Measurements from ENCODE around the gene SLC25A19.
"Not testable (repeated sequence)": the region's sequence is repeated elsewhere in the genome, so short reads cannot be mapped to it uniquely, and the experiment has no call there.

DNA sequence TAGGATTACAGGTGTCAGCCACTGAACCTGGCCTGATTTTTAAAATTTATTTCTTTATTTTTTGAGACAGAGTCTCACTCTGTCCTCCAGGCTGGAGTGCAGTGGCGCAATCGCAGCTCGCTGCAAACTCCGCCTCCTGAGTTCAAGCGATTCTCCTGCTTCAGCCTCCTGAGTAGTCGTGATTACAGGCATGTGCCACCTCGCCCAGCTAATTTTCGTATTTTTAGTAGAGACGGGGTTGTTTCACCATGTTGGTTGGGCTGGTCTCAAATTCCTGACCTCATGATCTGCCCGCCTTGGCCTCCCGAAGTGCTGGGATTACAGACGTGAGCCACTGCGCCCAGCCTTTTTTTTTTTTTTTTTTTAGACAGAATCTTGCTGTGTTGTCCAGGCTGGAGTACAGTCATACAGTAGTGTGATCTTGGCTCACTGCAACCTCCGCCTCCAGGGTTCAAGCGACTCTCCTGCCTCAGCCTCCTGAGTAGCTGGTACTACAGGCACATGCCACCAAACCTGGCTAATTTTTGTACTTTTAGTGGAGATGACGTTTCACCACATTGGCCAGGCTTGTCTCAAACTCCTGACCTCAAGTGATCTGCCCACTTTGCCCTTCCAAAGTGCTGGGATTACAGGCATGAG, 3.7 kb upstream of the SLC25A19 start:
- not testable (repeated sequence) for TF ChIP-seq ZNF274 (IDR thresholded peaks at IDR 0.05; ENCODE audit: low read depth, low read length); YY1 (IDR thresholded peaks at IDR 0.05; ENCODE audit: insufficient read depth, insufficient read length); SUZ12 (IDR thresholded peaks at IDR 0.05; ENCODE audit: extremely low read depth, insufficient read depth, insufficient read length)
